NT2/D1 (cell line): ENCODE data around the gene TPM1.

Experiments used
- SUZ12 ChIP-seq: IDR thresholded peaks from 2 replicates; pipeline ENCODE4 v1.6.1; 2011; ENCODE audit not compliant: insufficient read length, insufficient read depth; ENCODE audit errors: extremely low read depth
- YY1 ChIP-seq: IDR thresholded peaks from 2 replicates; pipeline ENCODE4 v1.6.1; 2011; ENCODE audit not compliant: insufficient read length, insufficient read depth
- ZNF274 ChIP-seq: IDR thresholded peaks from 2 replicates; pipeline ENCODE4 v1.6.1; 2011; ENCODE audit warnings: mild to moderate bottlenecking, low read depth, low read length

GRCh38 chr15:63089260-63090043 lies 46.9 kb downstream of the TPM1 start:
- TF ChIP-seq ZNF274, result no peak
- no peak for TF ChIP-seq SUZ12
- peak; percentile 17 for TF ChIP-seq YY1
